ENCODE results near the gene MMEL1.

The MMEL1 gene

GRCh38 chr1:2645776-2646175 lies 13.0 kb upstream of the MMEL1 start:
- TF ChIP-seq REST (IDR thresholded peaks at IDR 0.05; ENCODE audit: insufficient replicate concordance, low read depth) (no peak), POLR2AphosphoS5 (IDR thresholded peaks at IDR 0.05; ENCODE audit: low read depth) (no peak), GABPA (IDR thresholded peaks at IDR 0.05; ENCODE audit: low read depth) (no peak), SPI1 (IDR thresholded peaks at IDR 0.05; ENCODE audit: borderline replicate concordance, low read depth) (no peak)
- TF ChIP-seq, protein P1, sequence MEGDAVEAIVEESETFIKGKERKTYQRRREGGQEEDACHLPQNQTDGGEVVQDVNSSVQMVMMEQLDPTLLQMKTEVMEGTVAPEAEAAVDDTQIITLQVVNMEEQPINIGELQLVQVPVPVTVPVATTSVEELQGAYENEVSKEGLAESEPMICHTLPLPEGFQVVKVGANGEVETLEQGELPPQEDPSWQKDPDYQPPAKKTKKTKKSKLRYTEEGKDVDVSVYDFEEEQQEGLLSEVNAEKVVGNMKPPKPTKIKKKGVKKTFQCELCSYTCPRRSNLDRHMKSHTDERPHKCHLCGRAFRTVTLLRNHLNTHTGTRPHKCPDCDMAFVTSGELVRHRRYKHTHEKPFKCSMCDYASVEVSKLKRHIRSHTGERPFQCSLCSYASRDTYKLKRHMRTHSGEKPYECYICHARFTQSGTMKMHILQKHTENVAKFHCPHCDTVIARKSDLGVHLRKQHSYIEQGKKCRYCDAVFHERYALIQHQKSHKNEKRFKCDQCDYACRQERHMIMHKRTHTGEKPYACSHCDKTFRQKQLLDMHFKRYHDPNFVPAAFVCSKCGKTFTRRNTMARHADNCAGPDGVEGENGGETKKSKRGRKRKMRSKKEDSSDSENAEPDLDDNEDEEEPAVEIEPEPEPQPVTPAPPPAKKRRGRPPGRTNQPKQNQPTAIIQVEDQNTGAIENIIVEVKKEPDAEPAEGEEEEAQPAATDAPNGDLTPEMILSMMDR (IDR thresholded peaks at IDR 0.05; ENCODE audit: insufficient read depth, low read length) = no peak
- no peak for DNase-seq (ENCODE audit: low read depth in 1 of 2, low spot score in 1 of 2)
- no peak overlapping the region for H3K4me3 ChIP-seq (replicated peaks; ENCODE audit: insufficient read depth, low read length)
- no peak overlapping the region for H3K27ac ChIP-seq (replicated peaks)
- no peaks in the 10 kb centered on the region for H3K27me3 ChIP-seq (ENCODE audit: insufficient read depth, poor library complexity, severe bottlenecking)

GRCh38 chr1:2645143-2645542 lies 12.3 kb upstream of the MMEL1 start:
- no peak overlapping the region for H3K4me3 ChIP-seq (replicated peaks; ENCODE audit: insufficient read depth, low read length)
- H3K27ac ChIP-seq (replicated peaks) = no peak overlapping the region
- DNase-seq (ENCODE audit: low read depth in 1 of 2, low spot score in 1 of 2) = no peak
- TF ChIP-seq GABPA (IDR thresholded peaks at IDR 0.05; ENCODE audit: low read depth) (no peak), POLR2AphosphoS5 (IDR thresholded peaks at IDR 0.05; ENCODE audit: low read depth) (no peak), REST (IDR thresholded peaks at IDR 0.05; ENCODE audit: insufficient replicate concordance, low read depth) (no peak), SPI1 (IDR thresholded peaks at IDR 0.05; ENCODE audit: borderline replicate concordance, low read depth) (no peak)
- TF ChIP-seq, protein P1 (IDR thresholded peaks at IDR 0.05; ENCODE audit: insufficient read depth, low read length) = no peak
- H3K27me3 ChIP-seq (ENCODE audit: insufficient read depth, poor library complexity, severe bottlenecking) = no peaks in the 10 kb centered on the region

DNA sequence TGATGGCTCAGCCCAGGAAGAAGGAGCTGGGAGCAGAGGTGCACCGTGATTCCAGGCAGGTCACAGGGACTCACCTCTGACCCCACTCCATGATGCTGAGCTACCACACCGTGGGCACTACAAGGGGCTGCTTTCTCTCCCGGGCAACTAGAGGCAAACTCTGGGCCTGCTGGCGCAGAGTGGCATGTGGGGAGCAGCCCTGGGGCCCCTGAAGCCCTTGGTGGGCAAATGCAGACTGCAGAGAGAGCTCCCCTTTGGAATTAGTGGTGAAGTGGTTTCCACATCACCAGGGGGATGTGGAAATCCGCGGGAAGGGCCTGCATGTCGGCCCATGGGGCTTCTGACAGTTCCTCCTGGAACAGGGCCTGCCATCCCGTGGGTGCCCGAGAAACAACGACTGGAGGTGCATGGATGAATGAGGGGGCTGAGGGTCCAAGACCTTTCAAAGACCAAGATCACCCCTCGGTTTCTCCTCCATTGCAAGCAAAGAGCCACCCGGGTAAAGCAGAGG lies 11.8 kb upstream of the MMEL1 start:
- Histone ChIP-seq H3K27ac (replicated peaks) (no peak overlapping the region), H3K4me3 (replicated peaks; ENCODE audit: insufficient read depth, low read length) (no peak overlapping the region), H3K27me3 (ENCODE audit: insufficient read depth, poor library complexity, severe bottlenecking) (no peaks in the 10 kb centered on the region)
- TF ChIP-seq POLR2AphosphoS5 (IDR thresholded peaks at IDR 0.05; ENCODE audit: low read depth) (no peak), GABPA (IDR thresholded peaks at IDR 0.05; ENCODE audit: low read depth) (no peak), REST (IDR thresholded peaks at IDR 0.05; ENCODE audit: insufficient replicate concordance, low read depth) (no peak), SPI1 (IDR thresholded peaks at IDR 0.05; ENCODE audit: borderline replicate concordance, low read depth) (no peak)
- TF ChIP-seq, protein P1 (IDR thresholded peaks at IDR 0.05; ENCODE audit: insufficient read depth, low read length) = no peak
- DNase-seq (ENCODE audit: low read depth in 1 of 2, low spot score in 1 of 2) = no peak
